22Rv1 (cell line): ENCODE data around the gene NAA80.
"Not testable (repeated sequence)": the region's sequence is repeated elsewhere in the genome, so short reads cannot be mapped to it uniquely, and the experiment has no call there.

Experiments used
- H3K27ac ChIP-seq: fragments of 450-650 bp; 2 replicates; pipeline ENCODE4 v1.5.1; 2017
- CTCF ChIP-seq: fragments of 450-650 bp; IDR thresholded peaks from 2 replicates; pipeline ENCODE4 v1.5.1; 2017; ENCODE audit warnings: mild to moderate bottlenecking
- ZFX ChIP-seq: fragments of 450-650 bp; IDR thresholded peaks from 2 replicates; pipeline ENCODE4 v1.6.1; 2017; ENCODE audit warnings: antibody characterized with exemption, borderline replicate concordance

Gene NAA80

GRCh38 chr3:50318615-50319014 lies 19.4 kb upstream of the NAA80 start:
- H3K27ac ChIP-seq, result no peak overlapping the region
- no peak for TF ChIP-seq ZFX
- no peak for TF ChIP-seq CTCF

GRCh38 chr3:50318163-50318562 lies 19.0 kb upstream of the NAA80 start:
- H3K27ac ChIP-seq, result no peak overlapping the region
- TF ChIP-seq CTCF (no peak), ZFX (no peak)

- TF ChIP-seq ZFX, result no peak
- no peak for TF ChIP-seq CTCF
These were observed 18.1 kb upstream of the NAA80 start for GRCh38 chr3:50317300-50317699.

GRCh38 chr3:50316657-50317242 lies 17.5 kb upstream of the NAA80 start:
- H3K27ac ChIP-seq, result no peak overlapping the region
- TF ChIP-seq CTCF (no peak), ZFX (no peak)

More at GRCh38 chr3:50317300-50317699, 18.1 kb upstream of the NAA80 start:
- no peak overlapping the region for H3K27ac ChIP-seq

GRCh38 chr3:50314816-50315215 lies 15.6 kb upstream of the NAA80 start:
- TF ChIP-seq CTCF, result no peak
- no peak for TF ChIP-seq ZFX
- H3K27ac ChIP-seq, result 0 out of 2 replicates have a peak overlapping the region, but pooled peaks have one; percentile 13

GRCh38 chr3:50314342-50314741 lies 15.1 kb upstream of the NAA80 start:
- no peak for TF ChIP-seq ZFX
- H3K27ac ChIP-seq, result 0 out of 2 replicates have a peak overlapping the region, but pooled peaks have one; percentile 13

- H3K27ac ChIP-seq, result not testable (repeated sequence)
These were observed 12.8 kb upstream of the NAA80 start for GRCh38 chr3:50312041-50312440.

GRCh38 chr3:50304601-50305000 lies 5.4 kb upstream of the NAA80 start:
- H3K27ac ChIP-seq, result no peak overlapping the region
- no peak for TF ChIP-seq CTCF
- no peak for TF ChIP-seq ZFX
